ENCODE measurements around the gene FANCM.
"Not testable (repeated sequence)": the region's sequence is repeated elsewhere in the genome, so short reads cannot be mapped to it uniquely, and the experiment has no call there.

FANCM gene

DNA sequence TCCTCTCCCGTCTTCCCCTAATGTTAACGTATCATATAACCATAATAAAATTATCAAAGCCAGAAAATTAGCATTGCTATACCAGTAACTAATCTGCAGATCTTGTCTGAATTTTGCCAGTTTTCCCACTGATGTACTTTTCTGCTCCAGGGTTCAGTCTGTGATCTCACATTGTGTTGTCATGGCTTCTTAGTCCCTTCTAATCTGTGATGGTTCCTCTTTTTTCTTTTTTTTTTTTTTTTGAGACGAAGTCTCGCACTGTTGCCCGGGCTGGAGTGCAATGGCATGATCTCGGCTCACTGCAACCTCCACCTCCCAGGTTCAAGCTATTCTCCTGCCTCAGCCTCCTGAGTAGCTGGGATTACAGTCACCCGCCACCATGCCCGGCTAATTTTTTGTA lies 6.4 kb downstream of the FANCM start:
- DNase-seq (ENCODE audit: low read depth in 4 of 4, low spot score in 1 of 4), result not testable (repeated sequence)

DNA sequence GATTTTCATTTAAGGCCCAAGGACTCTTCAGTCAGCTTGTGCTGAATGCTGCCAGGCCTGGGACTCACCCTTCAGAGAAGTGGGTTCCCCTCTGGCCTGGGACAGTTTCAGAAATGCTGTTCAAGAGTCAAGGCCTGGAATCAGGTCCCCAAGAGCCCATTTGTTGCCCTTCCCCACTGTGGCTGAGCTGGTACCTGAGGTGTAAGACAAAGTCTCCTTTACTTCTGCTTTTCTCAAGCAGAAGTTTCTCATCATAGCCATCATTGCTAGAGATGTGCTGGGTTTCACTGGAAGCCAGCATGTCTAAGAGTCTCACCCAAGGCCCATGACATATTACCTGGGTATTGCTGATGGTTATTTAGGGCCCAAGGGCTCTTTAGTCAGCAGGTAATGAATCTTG lies 8.9 kb downstream of the FANCM start:
- DNase-seq (ENCODE audit: low read depth in 4 of 4, low spot score in 1 of 4), result no peak

DNA sequence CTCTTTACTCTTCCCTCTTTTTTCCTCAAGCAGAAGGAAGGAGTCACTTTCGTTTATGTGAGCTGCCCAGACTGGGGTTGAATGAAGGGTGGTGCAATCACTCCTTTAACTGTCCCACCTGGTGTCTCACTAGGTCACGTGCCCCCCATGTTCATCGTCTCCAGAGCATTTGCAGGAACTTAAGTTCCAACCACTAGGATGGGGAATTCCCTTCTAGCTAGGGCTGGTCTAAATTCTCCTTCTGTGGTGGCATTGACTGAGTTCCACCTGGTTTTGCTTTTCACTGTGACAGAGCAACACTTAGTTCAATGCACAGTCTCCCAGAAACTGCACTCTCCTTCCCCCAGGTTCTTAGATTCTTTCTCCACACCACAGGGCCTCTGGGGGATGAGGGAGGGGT lies 9.5 kb downstream of the FANCM start:
- DNase-seq (ENCODE audit: low read depth in 4 of 4, low spot score in 1 of 4), result no peak

DNA sequence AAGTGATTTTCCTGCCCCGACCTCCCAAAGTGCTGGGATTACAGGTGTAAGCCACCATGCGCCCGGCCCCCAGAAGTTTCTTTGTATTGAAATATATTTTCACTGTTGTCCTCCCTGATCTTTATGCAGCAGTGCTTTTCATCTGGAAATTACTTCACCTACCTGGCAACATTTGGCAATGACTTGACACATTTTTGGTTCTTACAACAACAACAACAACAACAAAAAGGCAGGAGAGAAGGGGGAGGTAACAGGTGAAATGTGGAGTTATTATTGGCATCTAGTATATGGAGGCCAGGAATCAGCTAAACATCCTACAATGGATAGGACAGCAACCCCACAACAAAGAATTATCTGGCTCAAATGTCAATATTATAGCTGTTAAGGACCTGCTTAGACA lies 13.9 kb downstream of the FANCM start:
- no peak for DNase-seq (ENCODE audit: low read depth in 4 of 4, low spot score in 1 of 4)

DNA sequence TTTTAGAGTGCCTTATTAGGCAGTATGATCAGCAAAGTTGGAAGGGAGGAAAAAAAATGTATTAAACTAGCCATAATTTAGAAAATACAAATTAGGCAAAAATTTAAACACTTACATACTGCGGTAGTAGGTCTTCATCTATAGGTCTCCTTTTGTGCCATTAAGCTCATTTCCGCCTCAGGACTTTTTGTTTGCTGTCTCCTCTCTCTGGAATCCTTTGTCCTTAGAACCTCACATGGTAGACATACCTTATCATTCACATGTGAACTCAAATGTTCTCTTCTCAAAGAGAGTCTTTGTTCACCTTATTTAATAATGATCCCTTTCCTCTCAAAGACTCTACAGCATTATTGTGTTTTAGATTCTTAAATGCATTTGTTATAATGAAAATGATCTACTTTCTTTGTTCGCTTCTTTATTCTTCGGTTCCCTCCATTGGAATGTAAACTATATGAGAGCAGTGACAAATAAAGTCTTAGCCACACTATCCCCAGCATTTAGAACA lies 14.7 kb downstream of the FANCM start:
- DNase-seq (ENCODE audit: low read depth in 4 of 4, low spot score in 1 of 4), result no peak

DNA sequence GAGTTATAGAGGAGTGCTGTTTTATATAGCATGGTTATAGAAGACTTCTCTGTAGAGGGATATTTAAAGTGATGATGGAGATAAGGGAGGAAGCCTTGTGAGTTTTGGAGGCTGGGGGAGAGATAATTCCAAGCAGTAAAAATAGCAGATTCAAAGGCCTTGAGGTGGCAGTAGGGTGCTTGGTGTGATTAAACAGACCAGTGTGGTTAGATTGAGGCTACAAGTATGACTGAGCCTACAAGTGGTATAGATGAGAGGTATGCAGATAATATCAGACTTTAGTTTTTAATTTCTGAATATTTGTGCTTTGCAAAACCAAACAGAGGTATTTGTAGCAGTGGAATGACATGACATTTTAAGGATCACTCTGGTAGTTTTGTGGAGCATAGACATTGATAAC lies 20.3 kb downstream of the FANCM start:
- DNase-seq (ENCODE audit: low read depth in 4 of 4, low spot score in 1 of 4), result no peak

DNA sequence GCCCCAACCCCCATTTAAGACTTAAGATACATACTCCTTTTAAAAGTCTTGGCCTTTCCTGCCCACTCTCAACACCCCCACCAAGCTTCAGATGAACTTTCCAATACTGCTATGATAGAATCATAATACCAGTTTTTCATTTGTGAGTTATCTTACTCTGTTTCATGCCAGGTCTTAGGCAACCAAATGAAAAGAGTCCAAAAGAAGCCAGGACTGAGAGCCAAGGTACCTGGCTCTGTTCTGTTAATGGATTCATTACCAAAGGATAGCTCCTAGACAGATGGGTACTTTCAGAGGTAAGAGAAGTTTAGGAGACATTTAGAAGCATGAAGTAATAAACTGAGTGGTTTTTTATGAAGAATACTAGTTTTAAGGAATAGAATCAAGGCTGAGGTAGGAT lies 34.2 kb downstream of the FANCM start:
- DNase-seq (ENCODE audit: low read depth in 4 of 4, low spot score in 1 of 4), result no peak

DNA sequence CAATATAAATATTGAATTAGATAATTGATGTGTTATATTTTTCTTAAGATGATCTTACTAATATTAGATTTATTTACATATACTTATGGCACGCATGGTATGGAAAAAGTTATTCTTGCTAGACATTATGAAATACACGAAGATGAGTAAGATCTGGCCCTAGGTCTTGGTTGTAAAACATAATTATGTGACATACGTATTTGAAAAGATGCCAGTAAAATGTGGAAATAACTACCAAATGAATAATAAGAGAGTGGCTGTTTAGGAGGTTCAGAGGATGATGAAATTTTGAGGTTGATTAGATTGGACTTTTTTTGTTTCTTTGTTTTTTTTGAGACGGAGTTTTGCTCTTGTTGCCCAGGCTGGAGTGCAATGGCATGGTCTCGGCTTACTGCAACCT lies 41.3 kb downstream of the FANCM start:
- no peak for DNase-seq (ENCODE audit: low read depth in 4 of 4, low spot score in 1 of 4)

DNA sequence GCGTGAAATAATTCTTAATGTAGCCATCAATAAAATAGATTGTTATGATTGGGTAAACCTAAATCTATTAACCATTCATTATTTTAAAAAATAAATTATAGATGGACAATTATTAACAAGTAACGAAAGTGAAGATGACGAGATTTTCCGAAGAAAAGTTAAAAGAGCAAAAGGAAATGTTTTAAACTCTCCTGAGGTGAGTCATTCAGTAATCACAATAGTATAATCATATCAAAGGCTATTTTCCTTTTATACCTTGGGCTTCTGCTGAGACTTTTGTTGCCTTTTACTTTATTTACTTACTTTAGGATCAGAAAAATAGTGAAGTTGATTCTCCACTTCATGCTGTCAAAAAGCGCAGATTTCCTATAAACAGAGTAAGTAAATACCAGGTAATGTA lies 45.6 kb downstream of the FANCM start:
- no peak for DNase-seq (ENCODE audit: low read depth in 4 of 4, low spot score in 1 of 4)

DNA sequence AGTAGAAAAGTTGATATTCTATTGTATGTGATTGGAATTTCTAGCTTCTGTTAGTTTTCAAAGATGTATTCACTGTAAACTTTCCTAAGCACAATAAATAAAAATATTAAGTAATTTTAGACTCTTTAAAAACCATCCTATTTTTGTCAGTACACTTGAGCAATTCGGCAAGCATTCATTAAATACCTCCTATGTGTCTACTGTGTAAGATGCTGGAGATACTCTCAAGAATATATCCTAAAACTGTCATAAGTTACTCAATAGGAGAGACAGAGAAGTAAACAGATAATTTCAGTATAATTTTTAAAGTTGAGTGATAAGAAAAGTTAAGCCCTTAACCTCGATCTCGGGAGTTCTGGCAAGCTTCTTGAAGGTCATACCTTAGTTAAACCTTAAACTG lies 46.1 kb downstream of the FANCM start:
- no peak for DNase-seq (ENCODE audit: low read depth in 4 of 4, low spot score in 1 of 4)

DNA sequence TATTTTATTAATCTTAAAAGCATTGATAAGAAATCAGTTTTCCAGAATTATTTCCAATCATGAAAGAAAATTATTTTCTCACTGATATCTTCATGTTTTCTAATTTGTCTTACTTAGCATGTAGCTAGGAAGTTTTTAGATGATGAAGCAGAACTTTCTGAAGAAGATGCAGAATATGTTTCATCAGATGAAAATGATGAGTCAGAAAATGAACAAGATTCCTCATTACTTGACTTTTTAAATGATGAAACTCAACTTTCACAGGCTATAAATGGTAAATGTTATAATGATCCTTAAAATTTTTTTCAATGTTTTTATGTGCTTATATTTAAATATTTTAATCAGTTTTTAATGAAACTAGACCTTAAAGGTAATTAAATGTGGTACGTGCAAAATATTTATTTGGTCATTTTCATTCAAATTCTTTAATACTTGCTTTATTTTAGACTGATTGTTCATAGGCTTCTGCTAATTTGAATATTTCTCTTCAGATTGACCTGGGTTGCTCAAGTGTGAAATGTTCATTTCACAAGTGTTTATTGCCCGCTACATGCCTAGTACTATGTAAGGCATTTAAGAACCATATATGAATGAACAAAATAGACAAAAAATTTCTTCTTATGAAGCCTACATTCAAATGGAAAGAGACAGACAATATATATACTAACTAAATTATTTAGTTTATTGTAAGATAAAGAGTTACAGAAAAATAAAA lies 49.5 kb downstream of the FANCM start:
- no peak for DNase-seq (ENCODE audit: low read depth in 4 of 4, low spot score in 1 of 4)

DNA sequence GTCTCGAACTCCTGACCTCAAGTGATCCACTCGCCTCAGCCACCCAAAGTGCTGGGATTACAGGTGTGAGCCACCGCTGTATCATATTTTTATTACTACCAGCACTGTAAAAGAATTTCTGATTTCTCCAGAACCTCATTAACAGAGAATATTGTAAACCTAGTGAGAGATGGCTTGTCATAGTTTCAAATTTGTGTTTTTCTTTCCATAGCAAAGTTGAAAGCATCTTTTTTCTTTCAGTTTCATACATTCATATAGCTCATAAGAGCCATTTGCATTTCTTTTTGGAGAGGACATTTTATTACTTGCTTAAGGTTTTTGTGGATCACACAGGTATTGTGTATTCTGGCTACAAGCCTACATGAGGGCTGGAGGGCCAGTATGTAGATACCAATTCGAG lies 59.2 kb downstream of the FANCM start:
- no peak for DNase-seq (ENCODE audit: low read depth in 4 of 4, low spot score in 1 of 4)

DNA sequence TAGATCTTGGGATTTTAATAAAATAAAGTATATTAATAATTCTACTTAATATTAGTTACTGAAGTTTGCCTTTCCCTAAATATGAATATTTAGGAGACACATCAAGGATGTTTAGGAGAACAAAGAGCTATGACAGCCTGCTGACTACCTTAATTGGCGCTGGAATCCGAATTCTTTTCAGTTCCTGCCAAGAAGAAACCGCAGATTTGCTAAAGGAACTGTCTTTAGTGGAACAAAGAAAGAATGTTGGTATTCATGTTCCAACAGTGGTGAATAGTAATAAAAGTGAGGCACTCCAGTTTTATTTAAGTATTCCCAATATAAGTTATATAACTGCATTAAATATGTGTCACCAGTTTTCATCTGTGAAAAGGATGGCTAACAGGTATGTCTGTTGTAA lies 62.8 kb downstream of the FANCM start:
- no peak for DNase-seq (ENCODE audit: low read depth in 4 of 4, low spot score in 1 of 4)

DNA sequence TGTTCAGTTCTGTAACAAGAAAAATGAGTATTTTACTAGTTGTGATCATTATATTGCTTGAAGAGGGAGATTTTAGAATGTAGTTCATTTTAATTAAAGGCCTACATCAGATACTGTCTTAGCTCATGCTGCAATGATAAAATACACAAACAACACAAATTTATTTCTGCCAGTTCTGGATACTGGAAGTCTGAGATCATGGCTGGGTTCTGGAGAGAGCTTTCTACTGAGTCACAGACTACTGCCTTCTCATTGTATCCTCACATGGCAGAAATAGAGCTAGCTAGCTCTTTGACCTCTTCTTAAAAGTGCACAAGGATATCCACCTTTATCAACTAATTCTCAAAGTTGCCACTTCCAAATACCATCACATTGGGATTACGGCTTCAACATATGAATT lies 63.5 kb downstream of the FANCM start:
- DNase-seq (ENCODE audit: low read depth in 4 of 4, low spot score in 1 of 4), result no peak

DNA sequence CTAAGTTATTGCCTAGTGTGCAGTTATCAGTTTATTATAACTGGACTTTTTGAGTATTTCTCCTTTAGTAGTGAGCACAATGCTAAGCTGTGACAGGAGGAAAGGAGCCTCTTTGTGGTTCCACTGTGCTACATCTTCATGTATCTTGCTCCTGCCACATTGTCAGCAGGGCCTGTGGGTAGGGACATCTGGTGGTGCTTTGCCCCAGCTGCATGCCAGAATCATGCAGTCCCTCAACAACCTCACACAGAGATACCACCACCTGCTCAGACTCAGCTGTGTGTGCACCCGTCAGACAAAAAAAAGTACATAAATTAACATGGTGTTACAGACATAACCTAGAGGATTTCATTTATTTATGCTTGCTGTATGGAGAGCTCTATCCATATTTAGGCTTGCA lies 66.2 kb downstream of the FANCM start:
- DNase-seq (ENCODE audit: low read depth in 4 of 4, low spot score in 1 of 4), result no peak

DNA sequence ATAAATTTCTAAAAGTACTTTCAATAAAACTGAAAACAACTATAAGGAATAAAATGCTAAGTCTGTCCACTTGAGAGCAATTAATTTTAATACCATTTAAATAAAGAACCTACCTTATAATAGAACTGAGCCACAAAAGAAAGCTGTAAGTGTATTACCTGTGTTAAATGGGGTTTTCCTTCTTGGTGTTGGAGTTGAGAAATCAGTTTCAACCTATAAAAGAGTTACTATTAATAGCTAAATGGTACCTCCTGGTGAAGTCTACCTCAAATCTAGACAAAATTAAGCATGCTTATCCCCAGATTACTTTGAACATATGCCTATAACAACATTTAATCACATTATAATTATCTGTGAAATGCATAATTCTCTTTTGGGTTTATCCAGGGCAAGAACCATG lies 68.5 kb downstream of the FANCM start:
- DNase-seq (ENCODE audit: low read depth in 4 of 4, low spot score in 1 of 4), result no peak

DNA sequence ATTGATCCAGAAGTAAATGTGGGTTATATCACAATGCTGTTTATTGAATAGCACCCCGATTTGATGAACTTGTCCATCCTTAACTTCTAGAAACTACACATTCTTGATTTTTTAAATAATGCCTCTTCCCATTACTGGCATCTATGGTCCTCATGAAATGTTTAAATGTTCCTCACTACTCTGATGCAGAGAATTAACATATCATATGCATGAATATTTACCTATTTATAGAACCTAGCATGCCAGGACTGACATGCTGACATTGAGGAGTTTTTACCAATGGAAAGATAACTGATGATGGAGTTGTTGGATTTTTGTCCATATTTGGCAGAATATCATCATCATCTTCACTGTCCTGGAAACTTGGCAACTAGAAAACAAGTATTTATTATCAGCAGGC lies 74.4 kb downstream of the FANCM start:
- no peak for DNase-seq (ENCODE audit: low read depth in 4 of 4, low spot score in 1 of 4)

DNA sequence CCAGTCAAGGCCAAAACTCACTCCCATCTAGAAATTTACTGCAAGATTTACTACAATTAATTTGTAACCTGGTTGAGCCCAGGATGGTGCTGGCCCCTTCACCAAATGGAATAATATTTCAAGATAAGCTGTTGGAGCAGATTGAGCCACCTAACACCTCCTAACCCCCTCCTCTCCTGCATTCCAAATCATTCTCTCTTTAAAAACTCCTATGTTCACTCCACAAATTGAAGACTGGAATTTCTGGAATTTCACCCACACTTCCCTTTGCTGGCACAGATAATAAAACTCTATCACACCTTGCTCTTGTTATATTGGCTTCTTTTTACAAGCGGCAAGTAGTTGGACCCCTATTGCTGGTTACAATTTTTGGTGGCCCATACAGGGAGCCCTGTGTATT lies 75.6 kb downstream of the FANCM start:
- no peak for DNase-seq (ENCODE audit: low read depth in 4 of 4, low spot score in 1 of 4)

DNA sequence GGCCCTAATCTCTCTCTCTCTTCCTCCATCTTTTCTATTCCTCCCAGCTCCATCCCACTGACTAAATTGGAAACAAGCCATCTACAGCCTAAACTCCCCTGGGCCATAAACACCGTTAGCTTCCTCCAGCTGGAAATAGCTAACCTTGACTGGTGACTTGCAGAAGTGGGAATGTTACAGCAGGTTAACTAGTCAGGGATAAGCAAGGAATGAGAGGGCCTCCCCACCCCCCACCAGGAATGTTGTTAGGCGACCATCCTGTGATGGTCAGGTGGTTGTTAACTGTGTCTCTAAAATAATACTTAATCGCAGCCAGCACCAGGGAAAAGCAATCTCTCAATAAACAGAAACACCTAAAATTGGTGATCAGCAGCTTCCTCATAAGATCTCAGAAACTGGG lies 76.5 kb downstream of the FANCM start:
- DNase-seq (ENCODE audit: low read depth in 4 of 4, low spot score in 1 of 4), result no peak

DNA sequence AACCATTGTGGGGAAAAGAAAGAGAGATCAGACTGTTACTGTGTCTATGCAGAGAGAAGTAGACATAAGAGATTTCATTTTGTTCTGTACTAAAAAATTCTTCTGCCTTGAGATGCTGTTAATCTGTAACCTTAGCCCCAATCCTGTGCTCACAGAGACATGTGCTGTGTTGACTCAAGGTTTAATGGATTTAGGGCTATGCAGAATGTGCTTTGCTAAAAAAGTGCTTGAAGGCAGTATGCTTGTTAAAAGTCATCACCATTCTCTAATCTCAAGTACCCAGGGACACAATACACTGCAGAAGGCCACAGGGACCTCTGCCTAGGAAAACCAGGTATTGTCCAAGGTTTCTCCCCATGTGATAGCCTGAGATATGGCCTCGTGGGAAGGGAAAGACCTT lies 78.0 kb downstream of the FANCM start:
- not testable (repeated sequence) for DNase-seq (ENCODE audit: low read depth in 4 of 4, low spot score in 1 of 4)

DNA sequence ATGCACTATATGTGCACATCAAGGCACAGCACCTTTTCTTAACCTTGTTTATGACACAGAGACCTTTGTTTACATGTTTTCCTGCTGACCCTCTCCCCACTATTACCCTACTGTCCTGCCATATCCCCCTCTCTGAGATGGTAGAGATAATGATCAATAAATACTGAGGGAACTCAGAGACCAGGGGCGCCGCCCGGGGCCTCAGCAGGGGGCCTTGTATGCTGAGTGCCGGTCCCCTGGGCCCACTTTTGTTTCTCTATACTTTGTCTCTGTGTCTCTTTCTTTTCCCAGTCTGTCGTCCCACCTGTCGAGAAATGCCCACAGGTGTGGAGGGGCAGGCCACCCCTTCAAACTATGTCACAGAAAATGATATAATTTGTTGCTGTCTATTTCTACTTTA lies 78.6 kb downstream of the FANCM start:
- not testable (repeated sequence) for DNase-seq (ENCODE audit: low read depth in 4 of 4, low spot score in 1 of 4)

DNA sequence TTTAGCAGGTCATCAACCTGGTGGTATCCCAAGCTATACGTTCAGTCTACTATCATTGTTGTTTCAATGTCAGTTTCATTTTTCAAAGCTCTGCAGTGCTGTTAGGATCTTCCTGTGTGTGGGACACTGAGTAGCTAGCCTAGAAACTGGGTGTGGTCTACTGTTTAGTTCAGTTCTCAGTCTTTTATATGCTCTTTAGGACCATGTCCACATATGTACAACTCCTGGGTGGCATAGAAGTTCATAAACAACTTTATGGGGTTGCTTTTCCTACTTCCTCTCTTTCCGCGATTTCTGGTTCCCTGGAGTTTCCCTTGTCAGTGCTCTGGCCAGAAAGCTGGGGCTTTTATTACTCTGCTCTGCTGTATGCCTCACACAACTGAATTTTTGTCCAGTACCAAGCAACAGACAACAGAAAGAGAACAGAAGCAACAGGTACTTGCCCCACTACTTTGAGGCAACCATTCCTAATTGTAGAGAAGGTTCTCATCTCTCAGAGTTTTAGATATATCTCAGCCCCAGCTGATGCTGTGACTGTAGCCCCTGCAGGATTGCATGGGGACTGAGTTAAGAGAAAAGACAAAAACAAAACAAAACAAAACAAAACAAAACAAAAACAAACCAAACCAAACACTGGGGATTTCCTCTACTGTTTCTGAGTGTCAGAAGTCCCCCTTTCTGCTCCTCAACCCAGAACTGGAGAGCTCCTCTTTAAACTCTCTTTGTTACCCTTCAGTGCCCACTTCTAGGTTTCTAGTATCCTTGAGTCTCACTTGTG lies 86.9 kb downstream of the FANCM start:
- DNase-seq (ENCODE audit: low read depth in 4 of 4, low spot score in 1 of 4), result no peak

DNA sequence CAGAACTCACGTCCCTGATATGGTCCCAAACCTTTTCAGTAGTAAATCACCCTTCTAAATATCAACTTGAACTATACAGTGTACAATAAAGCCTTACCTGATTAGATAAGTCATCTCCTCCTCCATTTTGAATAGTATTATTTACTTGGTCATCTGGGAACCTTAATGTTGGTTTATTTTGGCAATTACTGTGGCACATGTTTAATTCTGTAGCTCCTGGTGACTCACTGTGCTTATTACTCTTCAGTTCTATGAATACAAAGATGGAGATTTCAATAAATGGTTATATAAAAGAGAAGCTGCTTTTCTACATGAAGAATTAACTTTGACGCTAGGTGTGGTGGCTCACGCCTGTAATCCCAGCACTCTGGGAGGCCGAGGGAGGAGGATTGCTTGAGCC lies 91.8 kb downstream of the FANCM start:
- no peak for DNase-seq (ENCODE audit: low read depth in 4 of 4, low spot score in 1 of 4)
